Measurements from ENCODE around the gene MORN1. TPM values are rescaled to one million over a fixed set of nuclear protein-coding genes. Genes with fewer than 3 reads are reported as not detected.

The MORN1 gene
- total RNA-seq, 1 donor from 2014 or later, result 4.5 TPM

GRCh38 chr1:2437617-2438016 is 46.3 kb upstream of the MORN1 start:
- Histone ChIP-seq H3K4me3 (no peak overlapping the region), H3K9me3 (replicated peaks) (no peaks in the 10 kb centered on the region), H3K27me3 (ENCODE audit: low read depth) (peaks cover 63% of the 10 kb centered on the region), H3K36me3 (no peaks in the 10 kb centered on the region), H3K27ac (replicated peaks) (no peak overlapping the region), H3K4me1 (no peaks in the 10 kb centered on the region)
- intact Hi-C loops (cut with micrococcal nuclease), result no loop called here
- no peak for DNase-seq
- no peak for TF ChIP-seq CTCF (IDR thresholded peaks at IDR 0.05; ENCODE audit: borderline replicate concordance)

DNA sequence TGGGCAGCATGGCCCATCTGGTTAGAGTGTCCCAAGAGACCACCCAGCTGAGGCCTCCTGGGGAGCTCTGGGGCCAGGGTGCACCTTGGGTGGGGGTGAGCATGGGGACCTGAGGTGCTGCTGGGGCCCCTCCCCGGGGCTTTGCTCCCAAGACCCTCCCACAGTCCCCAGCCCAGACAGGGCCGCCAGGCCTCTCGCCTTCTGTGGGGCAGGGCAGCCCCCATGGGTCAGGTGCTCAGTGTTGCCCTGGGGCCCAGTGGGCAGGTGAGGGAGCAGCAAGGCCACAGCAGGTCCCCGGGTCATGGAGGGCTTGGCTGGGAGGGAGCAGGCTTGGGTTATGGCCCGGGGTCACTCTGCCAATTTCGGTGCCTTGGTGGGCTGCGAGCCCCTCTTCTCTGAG is 45.5 kb upstream of the MORN1 start:
- Histone ChIP-seq H3K27ac (replicated peaks) (no peak overlapping the region), H3K36me3 (no peaks in the 10 kb centered on the region), H3K4me3 (no peak overlapping the region), H3K27me3 (ENCODE audit: low read depth) (peaks cover 63% of the 10 kb centered on the region), H3K9me3 (replicated peaks) (no peaks in the 10 kb centered on the region), H3K4me1 (no peaks in the 10 kb centered on the region)
- no peak for TF ChIP-seq CTCF (IDR thresholded peaks at IDR 0.05; ENCODE audit: borderline replicate concordance)
- intact Hi-C loops (cut with micrococcal nuclease), result no loop called here
- DNase-seq, result no peak

DNA sequence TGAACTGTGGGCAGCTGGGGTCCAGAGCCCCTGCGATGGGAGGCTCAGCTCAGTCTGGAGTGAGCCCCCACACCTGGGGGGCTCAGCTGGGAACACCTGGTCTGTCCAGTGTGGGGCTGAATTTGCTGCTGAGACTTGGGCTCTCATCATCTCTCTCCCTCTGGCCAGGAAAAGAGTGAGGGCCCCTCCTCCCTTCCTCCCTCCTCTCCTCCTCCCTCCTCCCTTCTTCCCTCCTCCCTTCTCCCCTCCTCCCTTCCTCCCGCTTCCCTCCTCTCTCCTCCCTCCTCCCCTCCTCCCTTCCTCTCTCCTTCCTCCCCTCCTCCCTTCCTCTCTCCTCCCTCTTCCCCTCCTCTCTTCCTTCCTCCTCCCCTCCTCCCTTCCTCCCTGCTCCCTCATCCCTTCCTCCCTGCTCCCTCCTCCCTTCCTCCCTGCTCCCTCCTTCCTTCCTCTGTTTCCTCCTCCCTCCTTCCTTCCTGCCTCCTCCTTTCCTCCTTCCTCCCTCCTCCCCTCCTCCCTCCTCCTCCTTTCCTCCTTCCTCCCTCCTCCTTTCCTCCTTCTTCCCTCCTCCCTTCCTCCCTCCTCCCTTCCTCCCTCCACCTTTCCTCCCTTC is 44.5 kb upstream of the MORN1 start:
- Histone ChIP-seq H3K4me1 (no peaks in the 10 kb centered on the region), H3K4me3 (no peak overlapping the region), H3K9me3 (replicated peaks) (no peaks in the 10 kb centered on the region), H3K36me3 (no peaks in the 10 kb centered on the region), H3K27me3 (ENCODE audit: low read depth) (peaks cover 63% of the 10 kb centered on the region), H3K27ac (replicated peaks) (no peak overlapping the region)
- TF ChIP-seq CTCF (IDR thresholded peaks at IDR 0.05; ENCODE audit: borderline replicate concordance), result no peak
- intact Hi-C loops (cut with micrococcal nuclease), result no loop called here
- no peak for DNase-seq

GRCh38 chr1:2435091-2435490 is 43.7 kb upstream of the MORN1 start:
- Histone ChIP-seq H3K27ac (replicated peaks) (no peak overlapping the region), H3K36me3 (no peaks in the 10 kb centered on the region), H3K4me1 (no peaks in the 10 kb centered on the region), H3K9me3 (replicated peaks) (peaks cover under 1% of the 10 kb centered on the region), H3K4me3 (no peak overlapping the region), H3K27me3 (ENCODE audit: low read depth) (peaks cover 69% of the 10 kb centered on the region)
- DNase-seq, result no peak
- intact Hi-C loops (cut with micrococcal nuclease), result no loop called here
- no peak for TF ChIP-seq CTCF (IDR thresholded peaks at IDR 0.05; ENCODE audit: borderline replicate concordance)

DNA sequence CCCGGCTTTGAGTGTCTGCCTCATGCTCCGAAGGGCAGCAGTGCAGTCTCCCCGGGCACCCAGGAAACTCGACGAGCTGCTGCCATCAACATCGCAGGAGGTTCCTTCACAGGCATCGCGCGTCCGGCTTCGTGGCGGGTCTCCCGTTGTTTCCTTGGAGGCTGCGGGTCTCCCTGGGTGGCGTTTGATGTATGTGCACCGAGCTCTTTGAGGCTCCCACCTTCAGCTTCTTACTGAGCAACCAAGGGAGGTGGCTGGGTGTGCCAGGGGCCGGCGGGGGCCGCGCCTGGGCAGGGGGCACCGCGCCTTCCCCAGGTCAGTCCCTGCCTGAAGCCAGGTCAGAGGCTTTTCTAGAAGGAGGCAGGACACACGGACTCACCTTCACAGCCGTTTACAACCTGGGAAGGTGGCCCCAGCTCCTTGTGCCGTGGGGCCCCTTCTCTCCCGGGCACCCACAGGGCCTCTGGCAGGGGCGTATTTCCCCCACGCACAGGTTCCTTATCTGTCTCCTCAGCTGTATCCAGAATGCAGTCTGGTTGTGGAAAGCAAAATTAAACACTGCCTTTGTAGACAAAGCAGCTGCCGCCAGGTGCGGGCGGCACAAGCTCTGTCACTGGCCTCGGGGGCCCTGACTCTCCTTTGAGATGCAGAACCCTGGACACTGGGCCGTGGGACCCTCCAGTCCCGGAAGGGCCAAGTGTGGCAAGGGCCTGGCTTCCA is 42.7 kb upstream of the MORN1 start:
- TF ChIP-seq CTCF (IDR thresholded peaks at IDR 0.05; ENCODE audit: borderline replicate concordance), result no peak
- intact Hi-C loops (cut with micrococcal nuclease), result no loop called here
- peaks cover 10% of the 10 kb centered on the region for H3K9me3 ChIP-seq (replicated peaks)
- H3K4me1 ChIP-seq, result no peaks in the 10 kb centered on the region
- H3K27me3 ChIP-seq (ENCODE audit: low read depth), result peaks cover 79% of the 10 kb centered on the region
- H3K4me3 ChIP-seq, result no peak overlapping the region
- no peak overlapping the region for H3K27ac ChIP-seq (replicated peaks)
- DNase-seq, result no peak
- H3K36me3 ChIP-seq, result no peaks in the 10 kb centered on the region

Measured in left ventricle myocardium inferior (tissue), 1 donor.